H1 (cell line): ENCODE data around the gene KATNIP. TPM values are rescaled to one million over a fixed set of nuclear protein-coding genes. Genes with fewer than 3 reads are reported as not detected.

Experiments used
- CTCF ChIA-PET: fragments of 300-600 bp; sonication (Branson Sonifier 250); formaldehyde crosslinking; loops from one replicate; lab custom pipeline; 2021; ENCODE audit not compliant: partially characterized antibody; lab: Charles Lee
- POLR2A ChIA-PET: fragments of 300-600 bp; sonication (Branson Sonifier 250); formaldehyde crosslinking; loops from one replicate; lab custom pipeline; 2021; ENCODE audit warnings: inconsistent platforms; ENCODE audit not compliant: partially characterized antibody; lab: Charles Lee
- DNase-seq, 2 experiments: peaks; one replicate each; pipeline versions ENCODE4 v3.0.0 to v3.0.0-alpha.2; 2010 to 2022; ENCODE audit warnings: low spot score in 2 of 2, low read depth in 1 of 2, mixed read lengths in 1 of 2
- FAIRE-seq: peaks from 2 replicates; lab custom pipeline; 2011; peaks lifted over from hg19 to GRCh38; lab: Jason Lieb, UNC
- H2AFZ ChIP-seq: 2 replicates; pipeline ENCODE4 v1.8.1; 2012; ENCODE audit warnings: low read length, inconsistent platforms
- H2AK5ac ChIP-seq: 2 replicates; pipeline ENCODE4 v1.6.1; 2013; ENCODE audit warnings: low read depth, low read length
- H2BK120ac ChIP-seq: replicated peaks from 2 replicates; pipeline ENCODE3; 2013; ENCODE audit warnings: low read depth, low read length, inconsistent platforms
- H2BK12ac ChIP-seq: 2 replicates; pipeline ENCODE4 v1.6.1; 2013; ENCODE audit warnings: low read depth, low read length
- H2BK15ac ChIP-seq: 2 replicates; pipeline ENCODE4 v1.6.1; 2013; ENCODE audit warnings: low read length
- H2BK20ac ChIP-seq: 2 replicates; pipeline ENCODE4 v1.6.1; 2013; ENCODE audit warnings: low read length
- H2BK5ac ChIP-seq: 2 replicates; pipeline ENCODE4 v1.6.1; 2013; ENCODE audit warnings: low read depth, low read length
- H3K14ac ChIP-seq: 2 replicates; pipeline ENCODE4 v1.6.1; 2013; ENCODE audit warnings: inconsistent platforms; ENCODE audit not compliant: insufficient read length
- H3K18ac ChIP-seq: 2 replicates; pipeline ENCODE4 v1.6.1; 2013; ENCODE audit warnings: low read length; ENCODE audit errors: extremely low read depth
- H3K23ac ChIP-seq: 2 replicates; pipeline ENCODE4 v1.6.1; 2013; ENCODE audit warnings: inconsistent platforms; ENCODE audit not compliant: insufficient read length
- H3K23me2 ChIP-seq: 2 replicates; pipeline ENCODE4 v1.6.1; 2013; ENCODE audit warnings: low read depth, low read length
- H3K27ac ChIP-seq: 2 replicates; pipeline ENCODE4 v1.6.1; 2011; ENCODE audit warnings: low read depth, low read length, inconsistent platforms
- H3K27me3 ChIP-seq, 4 experiments: replicated peaks in 1 of 4; 1 replicate in 1 of 4; 2 replicates in 3 of 4; pipeline versions ENCODE4 v1.6.1 to v1.8.1; 2011 to 2013; ENCODE audit warnings: low read length in 3 of 4, mild to moderate bottlenecking in 3 of 4, inconsistent platforms in 2 of 4, mixed read lengths in 2 of 4, moderate library complexity in 1 of 4; ENCODE audit not compliant: control insufficient read depth in 3 of 4, insufficient read depth in 3 of 4; ENCODE audit errors: extremely low read depth in 1 of 4
- H3K36me3 ChIP-seq, 4 experiments: 2 replicates each; pipeline versions ENCODE4 v1.6.1 to v1.8.1; 2011 to 2013; ENCODE audit warnings: mild to moderate bottlenecking in 4 of 4, low read length in 3 of 4, moderate library complexity in 2 of 4, control low read depth in 1 of 4, inconsistent platforms in 1 of 4; ENCODE audit not compliant: insufficient read depth in 4 of 4, control insufficient read depth in 2 of 4
- H3K4ac ChIP-seq: replicated peaks from 2 replicates; pipeline ENCODE3; 2013; ENCODE audit warnings: low read length, low read depth, mixed read lengths, inconsistent platforms; ENCODE audit not compliant: insufficient read length
- H3K4me1 ChIP-seq, 4 experiments: replicated peaks in 1 of 4; 1 replicate in 1 of 4; 2 replicates in 3 of 4; pipeline versions ENCODE4 v1.6.1 to v1.8.1; 2011 to 2013; ENCODE audit warnings: low read length in 3 of 4, inconsistent platforms in 2 of 4, mixed read lengths in 1 of 4; ENCODE audit not compliant: insufficient read depth in 4 of 4, control insufficient read depth in 3 of 4
- H3K4me2 ChIP-seq, 2 experiments: 2 replicates each; pipeline versions ENCODE4 v1.6.1 to v1.8.1; 2011 to 2013; ENCODE audit warnings: low read depth in 2 of 2, low read length in 2 of 2, control low read depth in 1 of 2, inconsistent platforms in 1 of 2, mild to moderate bottlenecking in 1 of 2; ENCODE audit not compliant: insufficient read depth in 1 of 2
- H3K4me3 ChIP-seq, 4 experiments: fragments of 200-600, 300-600 bp in 1 of 4; sonication (generic), shearing (Covaris generic), sonication (Bioruptor Twin) in 1 of 4; 2 replicates each; pipeline versions ENCODE4 v1.5.1 to v1.8.1; 2011 to 2016; ENCODE audit warnings: low read length in 4 of 4, low read depth in 3 of 4, control low read depth in 2 of 4, inconsistent platforms in 2 of 4, mild to moderate bottlenecking in 2 of 4, mixed read lengths in 1 of 4, moderate library complexity in 1 of 4; ENCODE audit not compliant: insufficient read depth in 2 of 4; ENCODE audit errors: extremely low read depth in 1 of 4
- H3K56ac ChIP-seq: replicated peaks from 2 replicates; pipeline ENCODE3; 2013; ENCODE audit warnings: low read depth, mild to moderate bottlenecking, mixed read lengths, low read length, inconsistent platforms; ENCODE audit not compliant: insufficient read length
- H3K79me1 ChIP-seq: 2 replicates; pipeline ENCODE4 v1.6.1; 2013; ENCODE audit warnings: low read depth, low read length, control low read depth
- H3K79me2 ChIP-seq, 2 experiments: 2 replicates each; pipeline versions ENCODE4 v1.6.1 to v1.8.1; 2012 to 2013; ENCODE audit warnings: low read length in 2 of 2, mild to moderate bottlenecking in 2 of 2, inconsistent platforms in 1 of 2; ENCODE audit not compliant: insufficient read depth in 2 of 2, control insufficient read depth in 1 of 2
- H3K9ac ChIP-seq, 4 experiments: replicated peaks in 1 of 4; 1 replicate in 1 of 4; 2 replicates in 3 of 4; pipeline versions ENCODE4 v1.6.1 to v1.8.1; 2011 to 2013; ENCODE audit warnings: low read depth in 3 of 4, low read length in 3 of 4, control low read depth in 2 of 4, mild to moderate bottlenecking in 2 of 4, moderate library complexity in 2 of 4, inconsistent platforms in 1 of 4; ENCODE audit errors: extremely low read depth in 1 of 4
- H3K9me3 ChIP-seq, 2 experiments: 2 replicates each; pipeline versions ENCODE4 v1.6.1 to v1.8.1; 2012 to 2013; ENCODE audit warnings: mild to moderate bottlenecking in 2 of 2, moderate library complexity in 2 of 2, control low read depth in 1 of 2, inconsistent platforms in 1 of 2, low read depth in 1 of 2, low read length in 1 of 2, mixed read lengths in 1 of 2; ENCODE audit not compliant: insufficient read depth in 2 of 2
- H4K20me1 ChIP-seq, 2 experiments: replicated peaks in 1 of 2; 2 replicates each; pipeline versions ENCODE3 to v1.8.1; 2011 to 2013; ENCODE audit warnings: inconsistent platforms in 2 of 2, low read length in 2 of 2, mild to moderate bottlenecking in 1 of 2; ENCODE audit not compliant: insufficient read depth in 2 of 2, control insufficient read depth in 1 of 2
- H4K5ac ChIP-seq: 2 replicates; pipeline ENCODE4 v1.6.1; 2013; ENCODE audit warnings: low read length, low read depth, mixed read lengths, inconsistent platforms; ENCODE audit not compliant: insufficient read length
- H4K8ac ChIP-seq: 2 replicates; pipeline ENCODE4 v1.8.0; 2013; ENCODE audit warnings: mild to moderate bottlenecking, moderate library complexity, low read length, inconsistent platforms; ENCODE audit not compliant: insufficient read depth; ENCODE audit errors: extremely low read depth
- H4K91ac ChIP-seq: replicated peaks from 2 replicates; pipeline ENCODE3; 2013; ENCODE audit warnings: low read length, mixed read lengths, inconsistent platforms; ENCODE audit not compliant: insufficient read length
- CREB1 ChIP-seq: IDR thresholded peaks from 2 replicates; pipeline ENCODE4 v1.6.1; 2012; ENCODE audit warnings: inconsistent platforms
- GTF2F1 ChIP-seq: IDR thresholded peaks from 2 replicates; pipeline ENCODE4 v1.6.1; 2012; ENCODE audit warnings: low read depth, low read length, improper control_type of control experiment, borderline replicate concordance
- HDAC2 ChIP-seq, 2 experiments: fragments of 300-600 bp in 1 of 2; sonication (generic) in 1 of 2; IDR thresholded peaks; 2 replicates each; pipeline ENCODE4 v1.6.1; 2011 to 2012; ENCODE audit warnings: low read depth in 2 of 2, low read length in 2 of 2, mild to moderate bottlenecking in 2 of 2, moderate library complexity in 2 of 2, borderline replicate concordance in 1 of 2, inconsistent platforms in 1 of 2
- JUN ChIP-seq: IDR thresholded peaks from 2 replicates; pipeline ENCODE4 v1.6.1; 2011; ENCODE audit warnings: low read depth, mild to moderate bottlenecking, improper control_type of control experiment, low read length
- PHF8 ChIP-seq: fragments of 200-600 bp; sonication (generic); conservative IDR thresholded peaks from 2 replicates; pipeline ENCODE4 v1.7.1; 2012; ENCODE audit warnings: low read depth, mild to moderate bottlenecking, inconsistent platforms, low read length, moderate library complexity
- POLR2A ChIP-seq, 2 experiments: IDR thresholded peaks; 1 replicate in 1 of 2; 2 replicates in 1 of 2; pipeline ENCODE4 v1.6.1; 2011; ENCODE audit warnings: low read depth in 2 of 2, low read length in 2 of 2, mild to moderate bottlenecking in 2 of 2; ENCODE audit errors: control extremely low read depth in 1 of 2
- POLR2AphosphoS5 ChIP-seq: IDR thresholded peaks from 2 replicates; pipeline ENCODE4 v1.6.1; 2011; ENCODE audit warnings: low read depth, low read length
- RBBP5 ChIP-seq: IDR thresholded peaks from 2 replicates; pipeline ENCODE4 v1.7.1; 2012; ENCODE audit warnings: low read depth, mild to moderate bottlenecking, inconsistent platforms, low read length, moderate library complexity, borderline replicate concordance
- SP1 ChIP-seq: IDR thresholded peaks from 2 replicates; pipeline ENCODE4 v1.6.1; 2011; ENCODE audit warnings: low read depth, low read length
- SRF ChIP-seq: IDR thresholded peaks from 2 replicates; pipeline ENCODE4 v1.6.1; 2011; ENCODE audit warnings: mild to moderate bottlenecking, low read depth, low read length, moderate library complexity
- TAF7 ChIP-seq: optimal IDR thresholded peaks from 2 replicates; pipeline ENCODE3; 2011; ENCODE audit warnings: low read depth, mild to moderate bottlenecking, inconsistent platforms, low read length, moderate library complexity, borderline replicate concordance
- WGBS, 2 experiments: shearing (Covaris generic) in 1 of 2; methylation state at CpG; one replicate each; pipeline versions ENCODE4 v1.1.6 to v1.1.7; 2013 to 2015; ENCODE audit warnings: low lambda C conversion rate in 2 of 2, mixed read lengths in 2 of 2, inconsistent platforms in 1 of 2, low coverage in 1 of 2, missing lambda C conversion rate in 1 of 2; ENCODE audit not compliant: insufficient replicate concordance in 2 of 2, insufficient coverage in 1 of 2, insufficient read length in 1 of 2; ENCODE audit errors: extremely low coverage in 1 of 2, missing lambda C conversion rate in 1 of 2; 5-methylcytosine and 5-hydroxymethylcytosine counted together
- polyA plus RNA-seq, 7 experiments: library from polyadenylated mRNA; depleted of rRNA in 3 of 7; stranded (reverse) in 5 of 7; unstranded in 2 of 7; fragments of >200 nt in 5 of 7; fragments of 200-250 nt in 2 of 7; gene quantifications; 1 replicate in 5 of 7; 2 replicates in 1 of 7; 4 replicates in 1 of 7; pipeline versions ENCODE4 v1.2.1 to v1.2.3, GENCODE V29; 2011 to 2013; ENCODE audit warnings: missing spikeins in 2 of 7, mixed read lengths in 2 of 7
- total RNA-seq: library from RNA; stranded (reverse); fragmentation: NEBNext Ultra II Directional; extraction: Animal tissue kit (Norgen Biotek cat#: 25700); gene quantifications from 2 replicates; pipeline ENCODE4 v1.2.1, GENCODE V29; 2021
- TF ChIP-seq, protein P1 (sequence below): IDR thresholded peaks from 2 replicates; pipeline ENCODE4 v1.6.1; 2012; ENCODE audit warnings: low read length, inconsistent platforms

The KATNIP gene
- total and polyA plus RNA-seq, 2 of the 8 experiments (the other 6 are each of a cell fraction or from before 2014, with no cell fraction given), result 7.9 to 20.0 TPM

- FAIRE-seq (no peak), DNase-seq (no peak)
- no peaks in the 10 kb centered on the region for H3K4me1 ChIP-seq
- H3K23me2 ChIP-seq, result no peaks in the 10 kb centered on the region
- H2BK15ac ChIP-seq, result no peak overlapping the region
- H3K36me3 ChIP-seq, result peaks cover 4 to 21% (median 7%) of the 10 kb centered on the region in 4 experiments; a peak in 6 of 8 replicates
- no peak overlapping the region for H3K4ac ChIP-seq
- POLR2A ChIA-PET, result interaction anchor here (1.9 kb wide), 1 partner anchor 9 kb away, joined by 4 read pairs; no protein-coding TSS in a partner anchor
- H3K18ac ChIP-seq, result no peak overlapping the region
- H2BK20ac ChIP-seq, result no peak overlapping the region
- H2BK120ac ChIP-seq, result no peak overlapping the region
- H3K79me2 ChIP-seq, result no peaks in the 10 kb centered on the region
- H2BK12ac ChIP-seq, result no peak overlapping the region
- no peaks in the 10 kb centered on the region for H3K9me3 ChIP-seq
- 89% methylated on average over 4 of the region's 4 CpGs; no CpG with 5 or more reads in 1 of the 2 experiments for WGBS, 2 experiments
- no peak overlapping the region for H2BK5ac ChIP-seq
- no peak overlapping the region for H4K91ac ChIP-seq
- H3K56ac ChIP-seq, result no peak overlapping the region
- H3K4me2 ChIP-seq, result no peak overlapping the region
- no peak overlapping the region for H4K5ac ChIP-seq
- no peak overlapping the region for H2AFZ ChIP-seq
- no peak overlapping the region for H3K23ac ChIP-seq
- H3K4me3 ChIP-seq, result no peak overlapping the region
- CTCF ChIA-PET, result interaction anchor here (0.7 to 4.2 kb wide), 5 partner anchors 8 to 153 kb away, joined by 3 to 26 read pairs (median 3); no protein-coding TSS in a partner anchor
- H3K9ac ChIP-seq, result no peak overlapping the region
- no peak overlapping the region for H2AK5ac ChIP-seq
- H3K27me3 ChIP-seq, result no peaks in the 10 kb centered on the region
- no peaks in the 10 kb centered on the region; the same call in 1 of the 2 replicates for H3K79me1 ChIP-seq
- peaks cover 5 to 12% of the 10 kb centered on the region in 2 experiments for H4K20me1 ChIP-seq
- no peak overlapping the region for H3K14ac ChIP-seq
- no peak overlapping the region for H3K27ac ChIP-seq
- H4K8ac ChIP-seq, result no peak overlapping the region
- no peak for TF ChIP-seq JUN
- no peak for TF ChIP-seq POLR2A (IDR thresholded peaks at IDR 0.05; ENCODE audit: control extremely low read depth in 1 of 2, low read depth in 2 of 2, low read length in 2 of 2)
- no peak for TF ChIP-seq POLR2AphosphoS5
- TF ChIP-seq SRF, result no peak
- no peak for TF ChIP-seq CREB1
- TF ChIP-seq SP1, result no peak
- TF ChIP-seq, protein P1, sequence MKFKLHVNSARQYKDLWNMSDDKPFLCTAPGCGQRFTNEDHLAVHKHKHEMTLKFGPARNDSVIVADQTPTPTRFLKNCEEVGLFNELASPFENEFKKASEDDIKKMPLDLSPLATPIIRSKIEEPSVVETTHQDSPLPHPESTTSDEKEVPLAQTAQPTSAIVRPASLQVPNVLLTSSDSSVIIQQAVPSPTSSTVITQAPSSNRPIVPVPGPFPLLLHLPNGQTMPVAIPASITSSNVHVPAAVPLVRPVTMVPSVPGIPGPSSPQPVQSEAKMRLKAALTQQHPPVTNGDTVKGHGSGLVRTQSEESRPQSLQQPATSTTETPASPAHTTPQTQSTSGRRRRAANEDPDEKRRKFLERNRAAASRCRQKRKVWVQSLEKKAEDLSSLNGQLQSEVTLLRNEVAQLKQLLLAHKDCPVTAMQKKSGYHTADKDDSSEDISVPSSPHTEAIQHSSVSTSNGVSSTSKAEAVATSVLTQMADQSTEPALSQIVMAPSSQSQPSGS, result no peak
- TF ChIP-seq TAF7, result no peak
- no peak for TF ChIP-seq PHF8
- TF ChIP-seq RBBP5, result no peak
- TF ChIP-seq HDAC2 (IDR thresholded peaks at IDR 0.05; ENCODE audit: borderline replicate concordance in 1 of 2, low read depth in 2 of 2, low read length in 2 of 2), result no peak
- no peak for TF ChIP-seq GTF2F1
Observed at GRCh38 chr16:27518226-27518625, 31.7 kb upstream of the KATNIP start.
